GM19372 (cell line): ENCODE data around the gene KDM2B.

ENCODE experiments used
- ATAC-seq: cut with Tn5 transposase; IDR thresholded peaks from one replicate; pipeline ENCODE4 v1.9.1; 2021; ENCODE audit warnings: mild to moderate bottlenecking, low read depth, moderate library complexity; ENCODE audit not compliant: unreplicated experiment

The KDM2B gene

GRCh38 chr12:121466794-121467637 lies 113.8 kb downstream of the KDM2B start:
- ATAC-seq: peak; percentile 89

- ATAC-seq: peak; percentile 3
These were observed 114.7 kb downstream of the KDM2B start for GRCh38 chr12:121465921-121466793.

GRCh38 chr12:121464331-121464730 lies 116.5 kb downstream of the KDM2B start:
- ATAC-seq: no peak

GRCh38 chr12:121461048-121461447 lies 119.8 kb downstream of the KDM2B start:
- ATAC-seq: no peak

- no peak for ATAC-seq
These were observed 124.3 kb downstream of the KDM2B start for GRCh38 chr12:121456551-121456950.

- no peak for ATAC-seq
These were observed 124.9 kb downstream of the KDM2B start for GRCh38 chr12:121455766-121456420.

- no peak for ATAC-seq
These were observed 125.9 kb downstream of the KDM2B start for GRCh38 chr12:121454921-121455320.

GRCh38 chr12:121453629-121454028 lies 127.2 kb downstream of the KDM2B start:
- no peak for ATAC-seq

GRCh38 chr12:121452985-121453360 lies 127.8 kb downstream of the KDM2B start:
- ATAC-seq: no peak

- ATAC-seq: no peak
These were observed 128.4 kb downstream of the KDM2B start for GRCh38 chr12:121452340-121452984.

GRCh38 chr12:121451961-121452339 lies 128.9 kb downstream of the KDM2B start:
- no peak for ATAC-seq

- no peak for ATAC-seq
These were observed 132.0 kb downstream of the KDM2B start for GRCh38 chr12:121448771-121449315.

- no peak for ATAC-seq
These were observed 134.1 kb downstream of the KDM2B start for GRCh38 chr12:121446750-121447149.

- ATAC-seq: no peak
These were observed 136.0 kb downstream of the KDM2B start for GRCh38 chr12:121444842-121445202.

- no peak for ATAC-seq
These were observed 136.6 kb downstream of the KDM2B start for GRCh38 chr12:121443911-121444841.

- no peak for ATAC-seq
These were observed 137.5 kb downstream of the KDM2B start for GRCh38 chr12:121443193-121443870.

- ATAC-seq: no peak
These were observed 138.5 kb downstream of the KDM2B start for GRCh38 chr12:121442028-121442948.

GRCh38 chr12:121441555-121441954 lies 139.3 kb downstream of the KDM2B start:
- ATAC-seq: no peak
